GM23338 (cell line): ENCODE measurements around the gene STXBP5. TPM values are rescaled to one million over a fixed set of nuclear protein-coding genes. Genes with fewer than 3 reads are reported as not detected.

Source experiments
- ATAC-seq: fragments of 200-7000 bp; cut with Tn5 transposase; 3 replicates; pipeline ENCODE4 v1.9.1; 2020
- DNase-seq: peaks from one replicate; pipeline ENCODE4 v3.0.0-alpha.2; 2015; ENCODE audit warnings: low spot score
- H2AFZ ChIP-seq: fragments of 200-600 bp; sonication (generic); 2 replicates; pipeline ENCODE4 v1.8.0; 2016; ENCODE audit warnings: antibody characterized with exemption, mild to moderate bottlenecking, moderate library complexity
- H3F3A ChIP-seq: fragments of 200-600 bp; sonication (generic); replicated peaks from 2 replicates; pipeline ENCODE4 v1.8.0; 2017; ENCODE audit warnings: antibody characterized with exemption, mixed run types, low read depth
- H3K27ac ChIP-seq: fragments of 200-600 bp; sonication (generic); 2 replicates; pipeline ENCODE4 v1.6.1; 2016; ENCODE audit warnings: low read depth
- H3K27me3 ChIP-seq: fragments of 200-600 bp; sonication (generic); 2 replicates; pipeline ENCODE4 v1.8.0; 2016; ENCODE audit warnings: mild to moderate bottlenecking, mixed run types, moderate library complexity; ENCODE audit not compliant: insufficient read depth
- H3K36me3 ChIP-seq: fragments of 200-600 bp; sonication (generic); 2 replicates; pipeline ENCODE4 v1.8.0; 2016; ENCODE audit warnings: mild to moderate bottlenecking; ENCODE audit not compliant: insufficient read depth
- H3K4me1 ChIP-seq: fragments of 200-600 bp; sonication (generic); 2 replicates; pipeline ENCODE4 v1.8.0; 2016; ENCODE audit warnings: mild to moderate bottlenecking, moderate library complexity; ENCODE audit not compliant: insufficient read depth
- H3K4me2 ChIP-seq: fragments of 200-600 bp; sonication (generic); 2 replicates; pipeline ENCODE4 v1.7.1; 2017; ENCODE audit warnings: mixed run types
- H3K4me3 ChIP-seq: fragments of 200-600 bp; sonication (generic); 2 replicates; pipeline ENCODE4 v1.6.1; 2016; ENCODE audit warnings: mixed run types
- H3K79me2 ChIP-seq: fragments of 200-600 bp; sonication (generic); replicated peaks from 2 replicates; pipeline ENCODE4 v1.8.0; 2017; ENCODE audit warnings: mild to moderate bottlenecking; ENCODE audit not compliant: insufficient read depth
- H3K9me2 ChIP-seq: fragments of 200-600 bp; sonication (generic); 2 replicates; pipeline ENCODE4 v1.8.0; 2017; ENCODE audit not compliant: insufficient read depth
- H4K20me1 ChIP-seq: fragments of 200-600 bp; sonication (generic); replicated peaks from 2 replicates; pipeline ENCODE4 v1.8.0; 2017; ENCODE audit warnings: mild to moderate bottlenecking; ENCODE audit not compliant: insufficient read depth
- H3K27ac Mint-ChIP-seq: 2 replicates; pipeline ENCODE4 v1.8.0; 2020; ENCODE audit warnings: inconsistent platforms, mild to moderate bottlenecking, moderate library complexity, mixed read lengths
- H3K27me3 Mint-ChIP-seq: 3 replicates; pipeline ENCODE4 v1.8.0; 2022; ENCODE audit warnings: low read depth, mild to moderate bottlenecking, moderate library complexity, mixed read lengths, inconsistent platforms; ENCODE audit not compliant: insufficient read depth, poor library complexity
- H3K36me3 Mint-ChIP-seq: 3 replicates; pipeline ENCODE4 v1.8.0; 2021; ENCODE audit warnings: low read depth, mild to moderate bottlenecking, inconsistent platforms, moderate library complexity, mixed read lengths
- H3K4me1 Mint-ChIP-seq: 3 replicates; pipeline ENCODE4 v1.8.0; 2020; ENCODE audit warnings: mild to moderate bottlenecking, inconsistent platforms, mixed read lengths
- H3K4me3 Mint-ChIP-seq: 3 replicates; pipeline ENCODE4 v1.8.0; 2021; ENCODE audit warnings: moderate library complexity, mild to moderate bottlenecking, inconsistent platforms, mixed read lengths
- H3K9me3 Mint-ChIP-seq: 3 replicates; pipeline ENCODE4 v1.8.0; 2020; ENCODE audit warnings: moderate library complexity, mild to moderate bottlenecking, inconsistent platforms, mixed read lengths
- CTCF ChIP-seq, 2 experiments: fragments of 200-600 bp in 1 of 2; sonication (generic) in 1 of 2; conservative IDR thresholded peaks; 2 replicates each; pipeline versions ENCODE4 v1.5.1 to v1.6.1; 2016 to 2017; ENCODE audit warnings: antibody characterized with exemption in 2 of 2, low read depth in 2 of 2, mild to moderate bottlenecking in 2 of 2, moderate library complexity in 1 of 2
- ETS1 ChIP-seq: IDR thresholded peaks from 2 replicates; pipeline ENCODE4 v1.6.1; 2016; ENCODE audit warnings: antibody characterized with exemption
- EZH2 ChIP-seq: fragments of 200-600 bp; sonication (generic); IDR thresholded peaks from one replicate; pipeline ENCODE4 v1.8.0; 2017; ENCODE audit warnings: antibody characterized with exemption, mild to moderate bottlenecking, low read depth; ENCODE audit not compliant: unreplicated experiment
- EZH2phosphoT487 ChIP-seq: fragments of 200-600 bp; sonication (generic); IDR thresholded peaks from one replicate; pipeline ENCODE4 v1.8.1; 2018; ENCODE audit warnings: antibody characterized with exemption; ENCODE audit not compliant: unreplicated experiment
- JUNB ChIP-seq: IDR thresholded peaks from one replicate; pipeline ENCODE4 v1.6.1; 2016; ENCODE audit warnings: antibody characterized with exemption; ENCODE audit not compliant: unreplicated experiment
- NANOG ChIP-seq: IDR thresholded peaks from 2 replicates; pipeline ENCODE4 v1.6.1; 2016; ENCODE audit warnings: antibody characterized with exemption, borderline replicate concordance
- POLR2AphosphoS5 ChIP-seq: IDR thresholded peaks from 2 replicates; pipeline ENCODE4 v1.6.1; 2016; ENCODE audit warnings: antibody characterized with exemption, low read depth
- REST ChIP-seq: IDR thresholded peaks from one replicate; pipeline ENCODE4 v1.6.1; 2018; ENCODE audit warnings: antibody characterized with exemption; ENCODE audit not compliant: unreplicated experiment
- STAT1 ChIP-seq: IDR thresholded peaks from one replicate; pipeline ENCODE4 v1.6.1; 2016; ENCODE audit warnings: antibody characterized with exemption; ENCODE audit not compliant: unreplicated experiment
- ZNF114 ChIP-seq: fragments of 250-450 bp; sonication (Bioruptor Pico); IDR thresholded peaks from 2 replicates; pipeline ENCODE4 v1.5.0; 2020; ENCODE audit warnings: mild to moderate bottlenecking, moderate library complexity
- ZNF331 ChIP-seq: fragments of 250-450 bp; sonication (Bioruptor Pico); IDR thresholded peaks from 2 replicates; pipeline ENCODE4 v1.5.0; 2020; ENCODE audit warnings: low read depth, mild to moderate bottlenecking, moderate library complexity
- ZNF462 ChIP-seq: fragments of 250-450 bp; sonication (Bioruptor Pico); IDR thresholded peaks from 2 replicates; pipeline ENCODE4 v1.5.0; 2020; ENCODE audit warnings: mild to moderate bottlenecking, moderate library complexity
- polyA plus RNA-seq: library from polyadenylated mRNA; unstranded; fragments of >200 nt; fragmentation: Nextera tagmentation; extraction: Ambion mirVana; gene quantifications from 2 replicates; pipeline ENCODE4 v1.2.1, GENCODE V29; 2016
- total RNA-seq: library from RNA; depleted of rRNA; stranded (reverse); fragments of >200 nt; shearing (Covaris generic); gene quantifications from 2 replicates; pipeline ENCODE4 v1.2.3, GENCODE V29; 2014

STXBP5 gene
- total and polyA plus RNA-seq, 2 experiments from 2014 or later, result 3.9 to 17.8 TPM

GRCh38 chr6:147279427-147279826 is 75.2 kb downstream of the STXBP5 start:
- H3K4me1 Mint-ChIP-seq, result no peaks in the 10 kb centered on the region
- H3K9me2 ChIP-seq, result no peaks in the 10 kb centered on the region
- ATAC-seq (no peak), DNase-seq (no peak)
- H4K20me1 ChIP-seq, result no peaks in the 10 kb centered on the region; the same call in 1 of the 2 replicates
- H3K79me2 ChIP-seq, result no peaks in the 10 kb centered on the region
- H2AFZ ChIP-seq, result no peak overlapping the region
- 0 out of 3 replicates have a peak, but pooled peaks cover 2% of the 10 kb centered on the region for H3K9me3 Mint-ChIP-seq
- H3K27ac Mint-ChIP-seq, result no peak overlapping the region
- no peak overlapping the region for H3K4me3 ChIP-seq
- H3K27ac ChIP-seq, result no peak overlapping the region
- H3K36me3 Mint-ChIP-seq, result peaks cover 32% of the 10 kb centered on the region
- H3K4me3 Mint-ChIP-seq, result no peak overlapping the region
- H3K4me2 ChIP-seq, result no peak overlapping the region
- H3K36me3 ChIP-seq, result peaks cover 9% of the 10 kb centered on the region; the same call in 1 of the 2 replicates
- no peaks in the 10 kb centered on the region for H3F3A ChIP-seq
- TF ChIP-seq CTCF (conservative IDR thresholded peaks at IDR 0.05; ENCODE audit: low read depth in 2 of 2), result no peak
- no peak for TF ChIP-seq EZH2phosphoT487
- no peak for TF ChIP-seq REST
- no peak for TF ChIP-seq POLR2AphosphoS5
- no peak for TF ChIP-seq NANOG
- no peak for TF ChIP-seq EZH2
- no peak for TF ChIP-seq ZNF462
- TF ChIP-seq ZNF114 (CRISPR knock-in tag), result no peak
- TF ChIP-seq STAT1, result no peak
- TF ChIP-seq ETS1, result no peak
- TF ChIP-seq JUNB, result no peak
- TF ChIP-seq ZNF331 (CRISPR knock-in tag), result no peak
- no peaks in the 10 kb centered on the region for H3K27me3 Mint-ChIP-seq
- no peaks in the 10 kb centered on the region for H3K27me3 ChIP-seq
- no peaks in the 10 kb centered on the region for H3K4me1 ChIP-seq
